ENCODE measurements around the gene COX7C.
A peak's percentile ranks its signal among the peaks of the same experiment; 100 is the strongest.
"Not testable (repeated sequence)": the region's sequence is repeated elsewhere in the genome, so short reads cannot be mapped to it uniquely, and the experiment has no call there.

The COX7C gene, protein sequence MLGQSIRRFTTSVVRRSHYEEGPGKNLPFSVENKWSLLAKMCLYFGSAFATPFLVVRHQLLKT

DNA sequence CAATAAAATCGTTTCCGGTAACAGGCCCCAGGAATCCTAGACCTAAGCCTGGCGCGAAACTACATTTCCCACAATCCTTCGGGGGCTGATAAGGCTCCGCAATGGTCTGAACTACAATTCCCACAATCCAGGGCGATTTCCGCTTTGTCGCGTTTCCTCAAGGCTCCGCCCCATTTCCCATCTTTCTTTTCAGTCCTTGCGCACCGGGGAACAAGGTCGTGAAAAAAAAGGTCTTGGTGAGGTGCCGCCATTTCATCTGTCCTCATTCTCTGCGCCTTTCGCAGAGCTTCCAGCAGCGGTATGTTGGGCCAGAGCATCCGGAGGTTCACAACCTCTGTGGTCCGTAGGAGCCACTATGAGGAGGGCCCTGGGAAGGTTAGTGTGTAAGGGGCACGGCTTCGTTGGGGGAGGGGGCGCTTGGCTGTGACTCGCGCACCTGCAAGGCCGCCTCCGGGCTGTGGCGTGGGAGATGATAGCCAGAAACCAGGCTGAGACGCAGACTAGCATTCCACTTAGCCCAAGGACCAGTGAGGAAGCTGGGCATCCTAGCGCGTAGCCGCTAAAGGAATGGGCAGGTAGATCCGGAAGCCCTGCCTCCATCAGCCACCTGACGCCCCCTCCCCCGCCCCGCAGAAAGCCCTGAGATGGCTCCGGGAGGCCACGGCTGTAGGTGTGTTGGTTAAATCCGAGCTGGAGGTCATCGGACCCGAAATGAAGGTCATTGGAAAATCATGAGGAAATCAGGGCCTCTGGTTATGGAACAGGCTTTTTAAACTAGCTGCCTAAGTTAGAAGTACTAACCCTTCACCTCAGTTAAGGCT is at the start of gene COX7C:
Gene COX7C (plus strand): TSS at position 186 of the 821 bp plus-strand sequence. CDS start 115 bp downstream, at position 301.
- DNase-seq, result peak; percentile 78 to 96 (median 92)

DNA sequence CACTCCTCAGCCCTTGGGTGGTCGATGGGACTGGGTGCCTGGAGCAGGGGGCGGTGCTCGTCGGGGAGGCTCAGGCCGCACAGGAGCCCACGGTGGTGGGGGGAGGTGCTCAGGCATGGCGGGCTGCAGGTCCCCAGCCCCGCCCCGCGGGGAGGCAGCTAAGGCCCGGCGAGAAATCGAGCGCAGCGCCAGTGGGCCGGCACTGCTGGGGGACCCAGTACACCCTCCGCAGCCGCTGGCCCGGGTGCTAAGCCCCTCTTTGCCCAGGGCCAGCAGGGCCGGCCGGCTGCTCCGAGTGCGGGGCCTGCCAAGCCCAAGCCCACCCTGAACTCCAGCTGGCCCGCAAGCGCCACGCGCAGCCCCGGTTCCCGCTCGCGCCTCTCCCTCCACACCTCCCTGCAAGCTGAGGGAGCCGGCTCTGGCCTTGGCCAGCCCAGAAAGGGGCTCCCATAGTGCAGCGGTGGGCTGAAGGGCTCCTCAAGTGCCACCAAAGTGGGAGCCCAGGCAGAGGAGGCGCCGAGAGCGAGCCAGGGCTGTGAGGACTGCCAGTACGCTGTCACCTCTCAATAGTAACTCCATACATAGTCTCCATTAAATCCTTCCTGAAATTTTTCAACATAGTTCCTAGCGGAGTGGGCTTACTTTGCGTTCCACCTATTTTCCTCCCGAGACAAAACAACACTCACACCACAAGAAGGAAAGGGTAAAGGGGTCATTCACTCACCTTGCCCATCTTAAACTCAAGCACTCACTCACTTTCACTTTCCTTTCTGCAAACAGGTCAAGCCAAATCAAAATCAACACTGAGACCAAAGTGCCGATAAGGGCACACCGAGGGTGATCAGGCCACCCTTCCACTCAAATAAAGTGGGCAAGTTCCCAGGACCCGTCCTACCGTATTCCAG is 48.0 kb upstream of the COX7C start:
- not testable (repeated sequence) for DNase-seq

DNA sequence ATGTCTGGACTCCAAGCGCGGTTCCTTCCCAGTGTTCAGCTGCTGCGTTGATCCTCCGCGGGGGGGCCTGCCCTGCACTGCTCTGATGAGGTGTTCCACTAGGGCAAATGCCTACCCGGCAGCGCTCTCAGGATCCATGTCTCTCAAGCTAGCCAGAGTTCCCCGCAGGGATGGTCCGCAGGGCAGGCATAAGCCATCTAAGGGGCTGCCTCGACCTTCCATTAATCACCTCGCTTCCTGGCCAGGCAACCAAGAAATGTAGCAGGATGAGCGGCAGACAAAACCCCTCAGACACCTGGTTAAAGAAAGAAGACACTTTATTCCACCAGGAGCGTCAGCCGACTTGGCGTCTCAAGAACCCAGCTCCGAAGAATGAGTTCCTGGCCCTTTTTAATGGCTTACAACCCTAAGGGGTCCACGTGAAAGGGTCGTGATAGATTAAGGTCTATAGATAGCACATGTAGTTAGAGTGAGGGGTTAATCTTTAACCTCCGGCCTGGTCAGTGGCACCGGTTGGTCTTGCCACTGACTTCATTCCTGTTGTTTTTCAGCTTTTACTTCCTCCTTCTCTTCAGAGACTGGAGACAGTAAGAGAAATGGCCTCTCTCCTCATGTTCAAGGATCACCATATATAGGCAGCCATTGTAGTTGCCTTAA is 47.2 kb upstream of the COX7C start:
- no peak for DNase-seq

DNA sequence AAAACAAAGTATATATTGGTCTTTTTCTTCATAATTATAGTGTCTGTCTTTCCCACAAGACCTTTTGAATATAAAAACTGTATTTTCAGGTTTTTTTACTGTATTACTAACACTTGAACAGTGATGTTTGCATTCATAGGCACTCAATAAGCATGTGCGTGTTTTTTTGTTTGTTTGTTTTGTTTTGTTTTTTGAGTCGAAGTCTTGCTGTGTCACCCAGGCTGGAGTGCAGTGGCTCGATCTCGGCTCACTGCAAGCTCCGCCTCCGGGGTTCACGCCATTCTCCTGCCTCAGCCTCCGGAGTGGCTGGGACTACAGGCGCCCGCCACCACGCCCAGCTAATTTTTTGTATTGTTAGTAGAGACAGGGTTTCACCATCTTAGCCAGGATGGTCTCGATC is 46.6 kb upstream of the COX7C start:
- DNase-seq, result not testable (repeated sequence)

DNA sequence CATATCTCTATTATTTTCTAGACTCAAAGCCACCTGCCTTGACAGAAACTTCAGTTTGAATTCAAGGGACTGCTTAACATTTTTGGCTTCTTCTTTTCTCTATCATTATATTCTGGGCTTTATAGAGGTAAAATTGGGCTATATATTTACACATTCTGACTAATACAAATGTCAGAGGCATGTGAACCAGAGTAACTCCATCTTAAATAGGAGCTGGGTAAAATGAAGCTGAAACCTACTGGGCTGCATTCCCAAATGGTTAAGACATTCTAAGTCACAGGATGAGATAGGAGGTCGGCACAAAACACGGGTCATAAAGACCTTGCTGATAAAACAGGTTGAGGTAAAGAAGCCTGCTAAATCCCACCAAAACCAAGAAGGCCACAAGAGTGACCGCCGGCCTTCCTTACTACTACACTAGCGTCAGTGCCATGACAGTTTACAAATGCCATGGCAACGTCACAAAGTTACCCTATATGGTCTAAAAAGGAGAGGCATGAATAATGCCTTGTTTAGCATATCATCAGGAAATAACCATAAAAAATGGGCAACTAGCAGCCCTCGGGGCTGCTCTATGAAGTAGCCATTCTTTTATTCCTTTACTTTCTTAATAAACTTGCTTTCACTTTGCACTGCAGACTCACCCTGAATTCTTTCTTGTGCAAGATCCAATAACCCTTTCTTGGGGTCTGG is 44.8 kb upstream of the COX7C start:
- DNase-seq, result no peak

DNA sequence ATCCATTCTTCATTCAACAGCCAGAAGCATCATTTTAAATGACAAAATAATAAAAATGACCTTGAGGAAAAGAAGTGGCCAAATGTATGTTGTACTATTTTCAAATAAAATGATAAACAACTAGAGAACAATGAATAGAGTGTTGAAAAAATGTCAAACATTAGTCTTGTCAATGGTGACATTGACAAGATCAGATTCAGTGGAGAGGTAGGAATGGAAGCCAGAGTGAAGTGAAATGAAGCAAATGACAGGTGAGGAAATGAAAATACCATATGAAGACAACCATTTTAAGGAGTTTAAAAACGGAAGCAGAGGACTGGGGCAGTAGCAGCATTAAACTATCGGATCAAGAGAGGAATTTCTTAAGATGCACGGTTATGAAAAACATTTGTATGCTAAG is 38.2 kb upstream of the COX7C start:
- no peak for DNase-seq

DNA sequence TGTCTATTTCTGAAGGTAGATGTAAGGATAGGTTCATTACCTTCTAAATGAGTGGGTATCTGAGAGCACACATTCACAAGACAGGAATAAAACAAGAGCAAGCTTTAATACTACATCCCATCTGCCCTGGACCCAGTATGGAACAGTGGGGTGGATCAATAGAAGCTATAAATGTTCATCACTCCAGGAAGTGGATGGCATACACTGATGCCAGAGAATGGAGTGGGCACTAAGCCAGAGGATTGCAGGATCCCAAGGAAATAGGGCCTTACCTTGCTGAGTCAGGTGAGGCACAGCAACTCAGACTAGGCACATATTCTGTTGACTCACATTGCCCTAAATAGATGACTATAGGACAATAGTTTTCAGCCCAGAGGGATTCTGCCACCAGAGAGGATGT is 21.3 kb upstream of the COX7C start:
- no peak for DNase-seq

DNA sequence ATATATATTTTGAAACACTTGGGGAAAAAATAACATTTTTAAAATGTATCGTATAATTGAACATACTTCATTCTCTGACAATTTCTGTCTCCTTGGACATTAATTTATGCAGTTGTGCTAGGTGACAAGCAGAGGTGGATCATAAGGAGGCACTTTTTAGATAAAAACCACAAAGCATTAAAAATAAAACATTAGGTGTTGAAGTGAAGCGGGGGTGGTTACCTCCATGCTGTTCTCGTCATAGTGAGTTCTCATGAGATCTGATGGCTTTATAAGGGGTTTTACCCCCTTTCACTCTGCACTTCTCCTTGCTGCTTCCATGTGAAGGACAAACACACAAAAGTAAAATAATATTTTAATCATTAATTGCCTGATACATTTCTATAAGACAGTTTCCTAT is 11.9 kb upstream of the COX7C start:
- DNase-seq, result no peak

DNA sequence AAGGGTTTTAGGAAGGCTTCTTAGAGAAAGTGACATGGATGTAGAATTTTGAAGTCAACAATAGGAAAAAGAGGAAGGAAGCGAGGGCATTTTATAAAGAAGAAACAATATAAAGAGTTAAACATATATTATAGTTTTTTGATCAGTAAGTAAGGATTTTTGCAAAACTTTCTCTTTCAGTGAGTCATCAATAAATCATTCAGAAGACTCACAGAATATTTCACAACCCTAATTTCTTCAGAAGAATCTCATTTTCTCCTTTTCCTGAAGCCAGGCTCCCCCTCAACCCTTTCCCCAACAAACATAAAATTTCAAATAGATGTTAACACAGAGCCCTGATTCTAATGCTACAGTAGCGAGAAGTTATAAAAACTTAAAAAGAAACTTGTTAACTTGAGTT is 4.3 kb upstream of the COX7C start:
- DNase-seq, result no peak

DNA sequence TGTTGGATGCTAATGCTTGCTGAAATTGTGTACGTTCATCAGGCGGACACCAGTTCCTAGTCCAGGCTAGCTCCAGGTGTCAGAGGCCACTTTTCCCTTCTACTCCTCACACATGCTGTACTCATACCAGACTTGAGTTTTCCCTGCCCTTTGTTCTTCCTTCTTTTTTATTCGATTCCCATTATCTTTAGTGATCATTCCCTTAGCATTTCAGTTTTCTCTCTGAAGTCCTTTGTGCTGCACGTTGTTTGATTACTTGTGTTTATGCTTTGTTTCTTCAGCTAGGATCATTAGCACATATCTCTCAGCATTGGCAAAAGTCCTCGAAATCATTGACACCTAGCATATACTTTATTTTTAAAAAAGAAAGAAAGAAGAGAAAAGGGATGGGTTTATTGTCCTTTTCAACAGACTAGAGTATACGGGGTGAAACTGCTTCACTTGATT is 409 bp upstream of the COX7C start:
- DNase-seq, result peak in 1 of 6 experiments; percentile 0

DNA sequence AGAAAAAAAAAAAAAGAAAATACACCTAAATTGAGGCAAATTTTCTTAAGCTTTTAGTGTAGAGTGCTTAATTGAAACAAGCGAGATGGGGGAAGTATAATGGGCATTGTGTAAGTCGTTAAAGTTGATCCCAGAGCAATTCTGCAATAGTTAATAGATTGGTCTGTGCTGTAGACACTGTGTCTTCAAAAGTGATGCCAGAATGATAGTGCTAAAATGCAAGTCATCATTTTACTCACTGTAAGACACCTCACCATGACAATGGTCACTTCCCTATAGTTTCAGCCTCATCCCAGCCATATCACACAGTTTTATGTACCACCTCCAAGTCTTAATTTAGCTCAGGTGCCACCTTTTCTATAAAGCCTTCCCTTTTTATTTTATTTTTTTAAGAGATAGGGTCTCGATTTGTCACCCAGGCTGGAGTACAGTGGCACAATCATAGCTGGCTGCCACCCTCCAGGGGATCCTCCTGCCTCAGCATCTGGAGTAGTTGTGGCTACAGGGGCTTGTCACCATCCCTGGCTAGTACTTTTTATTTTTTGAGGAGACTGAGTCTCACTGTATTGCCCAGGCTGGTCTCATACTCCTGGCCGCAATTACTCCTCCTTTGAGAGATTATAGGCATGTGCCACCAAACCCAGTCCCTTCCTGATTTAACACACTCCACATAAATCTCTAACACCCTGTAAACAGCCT is 6.2 kb downstream of the COX7C start:
- no peak for DNase-seq

DNA sequence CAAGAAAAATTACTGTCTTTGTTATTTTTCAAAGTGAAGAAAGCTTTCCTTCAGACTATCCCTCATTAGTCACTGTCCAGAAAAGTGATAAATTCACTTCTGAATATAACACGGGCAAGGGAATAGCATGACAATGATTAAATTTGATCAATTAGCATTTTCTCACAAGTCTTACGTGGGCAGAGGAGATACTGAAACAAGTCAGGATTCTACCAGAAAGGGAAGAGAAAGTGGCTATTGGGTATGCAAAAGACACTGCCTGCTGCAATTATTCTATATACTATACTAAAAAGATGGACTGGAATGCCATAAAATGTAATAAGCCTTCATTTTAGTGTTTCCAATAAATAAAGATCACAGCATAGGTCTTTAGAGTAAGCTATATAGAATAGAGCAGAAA is 7.4 kb downstream of the COX7C start:
- no peak for DNase-seq

DNA sequence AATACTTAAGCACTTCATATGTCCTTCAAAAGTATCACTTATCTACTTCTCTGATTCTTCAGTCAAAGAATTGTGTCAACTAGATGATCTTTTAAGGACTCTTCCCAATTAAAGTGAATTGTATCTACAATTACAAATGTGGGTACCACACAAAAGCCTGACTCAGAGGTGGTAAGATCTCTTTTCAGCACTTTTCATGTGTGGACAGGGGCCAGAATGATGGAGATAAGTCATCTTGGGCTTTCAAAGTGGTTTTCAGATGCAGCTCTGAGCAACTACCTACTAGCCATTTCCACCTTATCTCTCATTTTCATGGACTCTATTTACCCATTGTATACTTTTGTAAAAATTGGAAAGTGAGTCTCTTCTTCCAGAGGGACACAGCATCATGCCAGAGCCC is 8.4 kb downstream of the COX7C start:
- no peak for DNase-seq

DNA sequence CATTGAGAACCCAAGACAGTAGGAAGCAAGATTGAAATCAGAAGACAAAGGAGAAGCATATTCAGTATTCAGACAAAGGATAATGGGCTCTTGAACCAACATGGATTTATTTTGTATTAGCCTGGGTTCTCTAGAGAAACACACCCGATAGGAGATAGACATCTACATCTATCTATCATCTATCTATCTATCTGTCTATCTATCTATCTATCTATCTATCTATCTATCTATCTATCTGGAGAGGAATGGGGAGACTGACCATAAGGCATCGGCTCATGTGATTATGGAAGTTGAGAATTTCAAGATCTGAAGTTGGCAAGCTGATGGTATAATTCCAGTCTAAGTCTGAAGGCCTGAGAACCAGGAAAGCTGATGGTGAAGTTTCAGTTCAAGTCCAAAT is 13.4 kb downstream of the COX7C start:
- no peak for DNase-seq

DNA sequence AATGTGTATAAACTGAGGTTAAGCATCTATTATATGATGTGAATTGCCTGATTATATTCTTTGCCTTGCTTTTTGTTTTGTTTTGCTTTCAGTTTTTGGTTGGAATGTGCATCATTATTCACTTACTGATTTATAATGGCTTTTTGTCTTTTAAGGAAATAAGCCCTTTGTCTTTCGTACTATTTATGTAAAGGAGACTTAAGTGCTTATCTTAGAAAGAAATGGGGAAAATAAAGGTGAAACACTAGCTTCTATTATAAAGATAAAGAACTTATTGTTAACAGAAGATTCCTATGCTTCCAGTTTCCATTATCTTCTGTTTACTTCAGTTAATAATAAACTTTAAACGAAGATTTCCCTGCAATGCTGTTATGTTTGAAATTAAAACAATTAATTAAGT is 23.3 kb downstream of the COX7C start:
- DNase-seq, result no peak

DNA sequence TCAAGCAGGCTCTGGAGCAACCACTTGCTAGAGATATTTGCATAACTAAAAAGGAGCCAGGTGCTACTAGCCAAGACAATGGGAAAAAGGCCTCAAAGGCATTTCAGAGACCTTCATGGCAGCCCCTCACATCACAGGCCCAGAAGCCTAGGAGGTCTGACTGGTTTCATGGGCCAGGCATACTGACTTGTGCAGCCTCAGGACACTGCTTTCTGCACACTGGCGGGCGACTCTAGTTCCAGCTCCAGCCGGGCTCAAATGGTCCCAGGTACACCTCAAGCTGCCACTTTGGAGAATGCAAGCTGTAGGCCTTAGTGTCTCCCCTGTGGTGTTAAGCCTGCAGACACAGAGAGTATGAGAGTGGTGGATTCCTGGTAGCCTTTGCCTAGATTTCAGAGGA is 27.1 kb downstream of the COX7C start:
- DNase-seq, result no peak

DNA sequence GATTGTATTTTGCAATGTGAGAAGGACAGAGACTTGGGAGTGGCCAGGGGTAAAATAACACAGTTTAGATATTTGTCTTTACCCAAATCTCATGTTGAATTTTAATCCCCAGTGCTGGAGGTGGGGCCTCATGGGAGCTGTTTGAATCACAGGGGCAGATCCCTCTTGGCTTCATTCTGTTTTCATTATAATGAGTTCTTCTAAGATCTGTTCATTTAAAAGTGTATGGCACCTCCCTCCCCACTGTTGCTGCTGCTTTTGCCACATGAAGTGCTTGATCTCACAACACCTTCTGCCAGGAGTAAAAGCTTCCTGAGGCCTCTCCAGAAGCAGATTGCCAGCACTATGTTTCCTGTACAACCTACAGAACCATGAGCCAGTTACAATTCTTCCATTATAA is 28.1 kb downstream of the COX7C start:
- DNase-seq, result no peak

DNA sequence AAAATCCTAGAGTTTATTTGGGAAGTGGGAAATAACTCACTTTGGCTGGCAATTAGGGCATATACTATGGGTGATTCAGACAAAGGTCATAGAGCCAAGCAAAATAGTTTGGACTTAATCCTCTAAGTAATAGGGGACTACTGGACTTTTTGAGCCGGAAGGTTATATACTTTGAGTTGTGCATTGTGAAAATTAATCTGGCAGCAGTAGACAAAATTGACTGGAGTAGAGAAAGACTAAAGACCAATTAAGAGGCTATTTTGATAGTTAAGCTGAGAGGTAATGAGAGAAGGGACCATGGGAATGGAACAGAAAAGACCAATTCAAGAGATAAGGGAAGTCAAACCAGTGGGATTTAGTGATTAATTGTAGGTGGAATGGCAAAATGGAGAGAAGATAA is 28.9 kb downstream of the COX7C start:
- DNase-seq, result no peak

DNA sequence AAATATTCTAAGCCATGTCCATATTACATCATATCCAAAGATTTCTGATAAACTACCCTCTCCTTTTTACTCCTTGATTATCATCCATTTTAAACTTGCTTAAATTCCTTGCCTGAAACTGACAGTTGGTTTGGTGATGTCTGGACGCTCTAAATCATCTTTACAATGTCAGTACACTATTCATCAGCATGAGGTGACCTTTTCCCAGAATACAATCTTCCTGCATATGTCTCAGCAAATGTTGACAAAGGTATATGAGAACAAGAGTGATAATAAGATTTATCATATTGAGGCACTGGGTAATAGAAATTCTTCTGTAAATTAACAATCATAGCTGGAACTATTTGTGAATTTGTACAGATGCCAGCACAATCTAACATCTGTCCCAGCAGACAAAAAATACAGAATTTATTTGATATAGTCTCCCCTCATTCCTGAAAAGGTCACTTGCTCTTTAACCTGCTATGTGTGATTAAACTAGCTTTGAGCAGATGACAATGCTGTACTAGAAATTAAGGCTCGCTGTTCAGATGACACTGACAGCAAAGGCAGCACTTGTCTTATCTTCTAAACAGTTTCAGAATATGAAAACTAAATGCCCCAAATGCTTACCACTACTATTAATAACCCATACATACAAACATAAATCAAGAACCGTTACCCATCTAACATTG is 32.2 kb downstream of the COX7C start:
- no peak for DNase-seq

DNA sequence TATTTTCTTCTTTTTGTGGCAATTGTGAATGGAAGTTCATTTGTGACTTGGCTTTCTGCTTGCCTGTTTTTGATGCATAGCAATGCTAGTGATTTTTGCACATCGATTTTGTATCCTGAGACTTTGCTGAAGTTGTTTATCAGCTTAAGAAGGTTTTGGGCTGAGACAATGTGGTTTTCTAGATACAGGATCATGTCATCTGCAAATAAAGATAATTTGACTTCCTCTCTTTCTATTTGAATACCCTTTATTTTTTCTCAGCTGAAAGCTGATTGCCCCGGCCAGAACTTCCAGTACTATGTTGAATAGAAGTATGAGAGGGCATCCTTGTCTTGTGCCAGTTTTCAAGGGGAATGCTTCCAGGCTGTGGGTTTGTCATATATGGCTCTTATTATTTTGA is 43.0 kb downstream of the COX7C start:
- not testable (repeated sequence) for DNase-seq

DNA sequence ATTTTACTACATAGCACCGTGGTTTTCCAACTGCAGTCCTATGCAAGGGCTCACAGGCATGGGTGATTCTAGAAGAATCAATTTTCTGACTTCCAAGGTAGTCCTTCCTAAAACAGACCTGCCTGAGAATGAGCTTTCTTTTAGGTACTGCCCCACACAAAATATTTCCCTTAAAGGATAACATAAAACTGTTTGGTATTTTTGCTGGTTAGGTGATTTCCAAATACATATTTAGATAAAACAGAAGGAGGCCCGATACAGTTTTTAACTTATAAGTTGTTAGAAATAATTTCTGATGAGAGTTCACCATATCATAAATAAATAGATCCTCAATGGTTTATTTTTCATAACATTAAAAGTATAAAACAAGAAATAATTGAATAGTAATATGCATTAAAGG is 46.4 kb downstream of the COX7C start:
- DNase-seq, result no peak

Measured in stimulated activated naive CD4-positive, alpha-beta T cell (primary cell).